ENCODE results near the gene MPHOSPH6.

- TF ChIP-seq RBFOX2 (IDR thresholded peaks at IDR 0.05; ENCODE audit: low read depth, low read length) (no peak), ZNF749 (CRISPR knock-in tag; IDR thresholded peaks at IDR 0.05; ENCODE audit: borderline replicate concordance) (no peak), CTCF (CRISPR knock-in tag; IDR thresholded peaks at IDR 0.05) (no peak), ZNF503 (CRISPR knock-in tag; IDR thresholded peaks at IDR 0.05) (no peak), RFX5 (IDR thresholded peaks at IDR 0.05; ENCODE audit: low read depth, low read length) (no peak), TCF7 (IDR thresholded peaks at IDR 0.05; ENCODE audit: low read depth) (no peak)
Observed at GRCh38 chr16:82152196-82152595, 17.8 kb downstream of the MPHOSPH6 start.

Data from HepG2 (cell line).